Activated CD8-positive, alpha-beta T cell treated with anti-CD3 and anti-CD28 coated beads for 36 hours (primary cell): ENCODE data around the gene TMEM260. TPM values are rescaled to one million over a fixed set of nuclear protein-coding genes. Genes with fewer than 3 reads are reported as not detected.

Source experiments
- ATAC-seq: fragments of 200-7000 bp; cut with Tn5 transposase; one replicate; pipeline ENCODE4 v1.10.0; 2021; ENCODE audit warnings: mild to moderate bottlenecking, moderate library complexity
- CTCF ChIA-PET: fragments of 350-600 bp; sonication (Branson Sonifier 250); formaldehyde crosslinking; loops from one replicate; lab custom pipeline; 2021; ENCODE audit warnings: antibody characterized with exemption; lab: Charles Lee
- POLR2A ChIA-PET: fragments of 350-600 bp; sonication (Branson Sonifier 250); formaldehyde crosslinking; loops from one replicate; lab custom pipeline; 2021; ENCODE audit warnings: antibody characterized with exemption; lab: Charles Lee
- DNase-seq: peaks from one replicate; pipeline ENCODE4 v3.0.0-alpha.2; 2020
- H3K27ac Mint-ChIP-seq: one replicate; pipeline ENCODE4 v1.8.0; 2021; ENCODE audit warnings: mild to moderate bottlenecking, mixed read lengths
- H3K27me3 Mint-ChIP-seq: one replicate; pipeline ENCODE4 v1.8.0; 2021; ENCODE audit warnings: mixed read lengths
- H3K36me3 Mint-ChIP-seq: one replicate; pipeline ENCODE4 v1.8.0; 2021; ENCODE audit warnings: low read depth, mixed read lengths
- H3K4me1 Mint-ChIP-seq: one replicate; pipeline ENCODE4 v1.8.0; 2021; ENCODE audit warnings: low read depth, mixed read lengths
- H3K4me3 Mint-ChIP-seq: one replicate; pipeline ENCODE4 v1.8.0; 2021; ENCODE audit warnings: mild to moderate bottlenecking, moderate library complexity, mixed read lengths
- H3K9me3 Mint-ChIP-seq: one replicate; pipeline ENCODE4 v1.8.0; 2021; ENCODE audit warnings: mixed read lengths
- intact Hi-C: fragments of 100-400 bp; cut with micrococcal nuclease; formaldehyde crosslinking; loops from one replicate; pipeline ENCODE4 v1.10.0; 2022
- total RNA-seq, 2 experiments: library from RNA; stranded (reverse); gene quantifications; one replicate each; pipeline ENCODE4 v1.2.3, GENCODE V29; 2021
- TF ChIP-seq, protein P1 (sequence below): fragments of 200-600 bp; IDR thresholded peaks from one replicate; pipeline ENCODE4 v1.8.0; 2022; ENCODE audit warnings: antibody characterized with exemption, mild to moderate bottlenecking

TMEM260 gene
- total RNA-seq, 2 experiments from 2014 or later = 10.6 to 11.1 TPM

DNA sequence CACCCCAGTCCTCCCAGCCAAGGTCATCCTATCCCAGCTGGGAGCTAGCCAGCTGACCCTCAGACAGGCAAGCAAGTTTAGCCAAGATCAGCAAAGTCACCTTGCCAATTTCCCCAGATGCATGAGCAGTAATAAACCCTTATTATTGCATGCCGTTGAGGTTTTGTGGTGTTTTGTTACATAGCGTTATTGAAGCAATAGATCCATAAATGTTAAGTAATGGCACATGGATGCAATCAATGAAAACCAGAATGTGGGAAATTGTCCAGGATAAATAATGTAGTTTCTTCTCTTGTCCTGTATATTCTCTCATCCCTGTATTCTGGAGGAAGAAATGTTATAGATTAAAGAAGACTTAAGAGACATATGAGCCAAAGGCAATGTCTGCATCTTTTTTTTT lies 18.0 kb upstream of the TMEM260 start:
- H3K4me3 Mint-ChIP-seq = no peak overlapping the region
- TF ChIP-seq, protein P1, sequence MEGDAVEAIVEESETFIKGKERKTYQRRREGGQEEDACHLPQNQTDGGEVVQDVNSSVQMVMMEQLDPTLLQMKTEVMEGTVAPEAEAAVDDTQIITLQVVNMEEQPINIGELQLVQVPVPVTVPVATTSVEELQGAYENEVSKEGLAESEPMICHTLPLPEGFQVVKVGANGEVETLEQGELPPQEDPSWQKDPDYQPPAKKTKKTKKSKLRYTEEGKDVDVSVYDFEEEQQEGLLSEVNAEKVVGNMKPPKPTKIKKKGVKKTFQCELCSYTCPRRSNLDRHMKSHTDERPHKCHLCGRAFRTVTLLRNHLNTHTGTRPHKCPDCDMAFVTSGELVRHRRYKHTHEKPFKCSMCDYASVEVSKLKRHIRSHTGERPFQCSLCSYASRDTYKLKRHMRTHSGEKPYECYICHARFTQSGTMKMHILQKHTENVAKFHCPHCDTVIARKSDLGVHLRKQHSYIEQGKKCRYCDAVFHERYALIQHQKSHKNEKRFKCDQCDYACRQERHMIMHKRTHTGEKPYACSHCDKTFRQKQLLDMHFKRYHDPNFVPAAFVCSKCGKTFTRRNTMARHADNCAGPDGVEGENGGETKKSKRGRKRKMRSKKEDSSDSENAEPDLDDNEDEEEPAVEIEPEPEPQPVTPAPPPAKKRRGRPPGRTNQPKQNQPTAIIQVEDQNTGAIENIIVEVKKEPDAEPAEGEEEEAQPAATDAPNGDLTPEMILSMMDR = no peak
- DNase-seq (no peak), ATAC-seq (no peak)
- H3K27me3 Mint-ChIP-seq = peaks cover 24% of the 10 kb centered on the region
- intact Hi-C loops = loop anchor here (5.0 kb wide), 1 partner anchor 131 kb away; no protein-coding TSS in a partner anchor
- no peaks in the 10 kb centered on the region for H3K4me1 Mint-ChIP-seq
- ChIA-PET CTCF (no interaction called here), POLR2A (no interaction called here)
- H3K9me3 Mint-ChIP-seq = peaks cover 4% of the 10 kb centered on the region
- no peaks in the 10 kb centered on the region for H3K36me3 Mint-ChIP-seq
- H3K27ac Mint-ChIP-seq = no peak overlapping the region

DNA sequence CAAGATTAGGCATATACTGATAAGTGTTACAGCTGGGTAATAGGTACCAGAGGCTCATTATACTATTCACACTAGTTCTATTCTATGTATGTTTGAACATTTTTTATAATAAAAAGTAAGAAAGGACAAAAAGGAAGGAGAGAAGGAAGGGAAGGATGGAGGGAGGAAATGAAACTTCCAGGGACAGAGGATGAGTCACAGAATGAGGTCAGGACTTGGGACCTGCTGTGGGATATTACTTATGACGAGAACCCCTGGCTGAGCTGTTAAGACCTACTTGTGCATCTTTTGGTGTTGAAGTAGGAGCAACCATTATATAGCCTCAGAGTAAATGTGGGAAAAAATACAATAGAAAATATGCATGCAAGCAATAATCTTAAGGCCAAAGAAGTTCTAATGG lies 16.7 kb upstream of the TMEM260 start:
- no peak overlapping the region for H3K4me3 Mint-ChIP-seq
- ChIA-PET POLR2A (interaction anchor here (1.9 kb wide), 1 partner anchor 16 kb away, joined by 4 read pairs; no protein-coding TSS in a partner anchor), CTCF (interaction anchor here (0.6 kb wide), 1 partner anchor 17 kb away, joined by 4 read pairs; the partner anchor contains the start of gene TMEM260)
- peaks cover 4% of the 10 kb centered on the region for H3K9me3 Mint-ChIP-seq
- intact Hi-C loops = loop anchor here (5.0 kb wide), 1 partner anchor 129 kb away; no protein-coding TSS in a partner anchor
- ATAC-seq (no peak), DNase-seq (no peak)
- no peaks in the 10 kb centered on the region for H3K36me3 Mint-ChIP-seq
- no peaks in the 10 kb centered on the region for H3K4me1 Mint-ChIP-seq
- H3K27ac Mint-ChIP-seq = no peak overlapping the region
- peaks cover 27% of the 10 kb centered on the region for H3K27me3 Mint-ChIP-seq
- TF ChIP-seq, protein P1 = no peak

DNA sequence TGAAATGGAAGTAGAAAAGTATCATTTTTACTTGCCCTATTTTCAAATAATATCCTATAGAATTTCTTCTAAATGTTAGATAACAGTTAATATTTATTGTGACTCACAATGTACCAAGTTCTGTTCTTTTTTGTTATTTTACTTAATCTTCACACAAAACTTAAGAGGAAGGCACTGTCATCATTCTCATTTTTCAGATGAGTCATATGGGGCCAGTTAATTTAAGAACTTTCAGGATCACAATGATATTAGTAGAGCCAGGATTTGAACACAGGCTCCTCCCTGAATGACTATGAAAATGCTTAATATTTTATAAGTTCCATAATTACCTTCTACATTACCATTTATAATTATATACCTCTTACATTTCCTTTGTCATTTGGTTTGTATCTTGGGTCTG lies 10.4 kb upstream of the TMEM260 start:
- Mint-ChIP-seq H3K9me3 (no peaks in the 10 kb centered on the region), H3K27ac (no peak overlapping the region), H3K27me3 (peaks cover 32% of the 10 kb centered on the region), H3K36me3 (no peaks in the 10 kb centered on the region), H3K4me3 (no peak overlapping the region), H3K4me1 (peaks cover 2% of the 10 kb centered on the region)
- ATAC-seq = no peak
- no peak for DNase-seq
- CTCF ChIA-PET = no interaction called here
- TF ChIP-seq, protein P1 = no peak
- intact Hi-C loops = no loop called here
- POLR2A ChIA-PET = no interaction called here

DNA sequence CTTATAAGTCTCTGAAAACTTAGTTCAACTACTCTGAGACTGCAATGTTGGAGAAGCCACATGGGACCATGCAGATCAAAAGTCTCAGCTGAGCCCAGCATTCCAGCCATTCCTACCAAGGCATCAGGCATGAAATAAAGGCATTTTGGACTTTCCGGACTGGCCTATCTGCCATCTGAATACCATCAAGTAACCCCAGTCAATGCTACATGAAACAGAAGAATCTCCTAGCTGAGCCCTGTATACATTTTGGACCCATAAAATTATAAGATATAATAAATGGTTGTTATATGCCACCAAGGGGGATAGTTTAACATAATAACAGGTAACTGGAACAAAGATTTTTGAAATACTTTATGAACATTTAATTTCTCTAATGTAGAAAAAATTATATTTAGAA lies 9.3 kb upstream of the TMEM260 start:
- H3K27me3 Mint-ChIP-seq = peaks cover 27% of the 10 kb centered on the region
- ATAC-seq = no peak
- H3K9me3 Mint-ChIP-seq = no peaks in the 10 kb centered on the region
- POLR2A ChIA-PET = interaction anchor here (1.4 kb wide), 1 partner anchor 10 kb away, joined by 3 read pairs; the partner anchor contains the start of gene TMEM260
- H3K4me3 Mint-ChIP-seq = no peak overlapping the region
- no peak for DNase-seq
- H3K36me3 Mint-ChIP-seq = no peaks in the 10 kb centered on the region
- TF ChIP-seq, protein P1 = no peak
- CTCF ChIA-PET = interaction anchor here (0.9 to 1.0 kb wide), 2 partner anchors 9 to 18 kb away, joined by 3 to 4 read pairs; partner anchors contain the start of gene TMEM260
- intact Hi-C loops = no loop called here
- H3K4me1 Mint-ChIP-seq = peaks cover 2% of the 10 kb centered on the region
- H3K27ac Mint-ChIP-seq = no peak overlapping the region

DNA sequence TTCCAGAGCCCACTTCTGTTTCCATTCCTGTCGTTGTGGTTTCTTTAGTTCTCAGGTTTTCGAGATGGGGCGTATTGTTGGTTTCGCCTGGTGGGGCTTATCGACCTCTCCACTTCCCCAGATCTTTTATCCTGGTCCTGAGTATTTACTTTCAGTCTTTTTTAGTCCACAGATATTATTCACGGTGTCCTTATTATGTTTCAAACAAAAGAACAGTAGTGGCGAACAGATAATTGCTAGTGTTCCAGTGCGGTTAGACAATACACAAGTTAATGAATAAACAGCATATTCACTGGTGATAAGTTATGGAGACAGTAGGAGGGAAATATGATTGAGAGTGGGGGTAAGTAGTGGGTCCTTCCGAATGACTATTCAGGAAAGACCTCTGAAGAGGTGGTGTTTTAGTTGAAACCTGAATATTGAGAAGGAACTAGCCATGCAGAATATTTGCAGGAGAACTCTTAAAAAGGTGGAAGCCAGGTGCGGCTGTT lies 668 bp downstream of the TMEM260 start:
- TF ChIP-seq, protein P1 = no peak
- Mint-ChIP-seq H3K36me3 (no peaks in the 10 kb centered on the region), H3K4me3 (peak overlapping the region; percentile 88), H3K4me1 (peaks cover 36% of the 10 kb centered on the region), H3K9me3 (no peaks in the 10 kb centered on the region), H3K27me3 (no peaks in the 10 kb centered on the region), H3K27ac (peak overlapping the region; percentile 94)
- ChIA-PET CTCF (interaction anchor here (1.0 to 2.6 kb wide), 4 partner anchors 9 to 145 kb away, joined by 3 to 21 read pairs (median 4); no protein-coding TSS in a partner anchor), POLR2A (interaction anchor here (1.0 kb wide), 1 partner anchor 10 kb away, joined by 3 read pairs; no protein-coding TSS in a partner anchor)
- intact Hi-C loops = no loop called here
- DNase-seq (no peak), ATAC-seq (no peak)
